Measurements from ENCODE around the gene PATE4. TPM values are rescaled to one million over a fixed set of nuclear protein-coding genes. Genes with fewer than 3 reads are reported as not detected.

Gene PATE4
- total RNA-seq, 1 experiment from 2014 or later: not detected

- Histone ChIP-seq H3K4me3 (ENCODE audit: insufficient read depth, low read depth, low read length) (no peak overlapping the region), H3K27me3 (ENCODE audit: control insufficient read depth, insufficient read depth, low read length) (no peaks in the 10 kb centered on the region), H3K36me3 (replicated peaks; ENCODE audit: control insufficient read depth, insufficient read depth, low read length) (no peaks in the 10 kb centered on the region)
- peak; percentile 77 for DNase-seq
These were observed 38.4 kb downstream of the PATE4 start for GRCh38 chr11:125871391-125872137.

DNA sequence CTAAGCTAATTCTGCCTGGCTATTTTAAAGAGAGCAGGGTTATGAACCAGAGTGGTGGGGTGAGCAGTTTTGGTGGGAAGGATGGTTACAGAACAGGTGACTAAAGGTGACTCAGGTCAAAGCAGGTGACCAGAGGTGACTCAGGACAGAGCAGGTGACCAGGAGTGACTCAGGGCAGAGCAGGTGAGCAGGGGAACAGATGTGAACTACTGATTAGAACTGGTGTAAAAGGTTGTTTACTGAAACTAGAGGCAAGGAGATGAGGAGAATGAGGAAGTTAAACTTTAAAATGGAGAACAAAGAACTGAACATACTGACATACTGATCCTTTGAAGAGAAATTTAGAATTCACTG is 39.0 kb downstream of the PATE4 start:
- Histone ChIP-seq H3K36me3 (replicated peaks; ENCODE audit: control insufficient read depth, insufficient read depth, low read length) (no peaks in the 10 kb centered on the region), H3K27me3 (ENCODE audit: control insufficient read depth, insufficient read depth, low read length) (no peaks in the 10 kb centered on the region), H3K4me3 (ENCODE audit: insufficient read depth, low read depth, low read length) (no peak overlapping the region)
- DNase-seq: no peak

- no peak for DNase-seq
- H3K27me3 ChIP-seq (ENCODE audit: control insufficient read depth, insufficient read depth, low read length): no peaks in the 10 kb centered on the region
- no peak overlapping the region for H3K4me3 ChIP-seq (ENCODE audit: insufficient read depth, low read depth, low read length)
- H3K36me3 ChIP-seq (replicated peaks; ENCODE audit: control insufficient read depth, insufficient read depth, low read length): no peaks in the 10 kb centered on the region
These were observed 40.9 kb downstream of the PATE4 start for GRCh38 chr11:125873881-125874555.

DNA sequence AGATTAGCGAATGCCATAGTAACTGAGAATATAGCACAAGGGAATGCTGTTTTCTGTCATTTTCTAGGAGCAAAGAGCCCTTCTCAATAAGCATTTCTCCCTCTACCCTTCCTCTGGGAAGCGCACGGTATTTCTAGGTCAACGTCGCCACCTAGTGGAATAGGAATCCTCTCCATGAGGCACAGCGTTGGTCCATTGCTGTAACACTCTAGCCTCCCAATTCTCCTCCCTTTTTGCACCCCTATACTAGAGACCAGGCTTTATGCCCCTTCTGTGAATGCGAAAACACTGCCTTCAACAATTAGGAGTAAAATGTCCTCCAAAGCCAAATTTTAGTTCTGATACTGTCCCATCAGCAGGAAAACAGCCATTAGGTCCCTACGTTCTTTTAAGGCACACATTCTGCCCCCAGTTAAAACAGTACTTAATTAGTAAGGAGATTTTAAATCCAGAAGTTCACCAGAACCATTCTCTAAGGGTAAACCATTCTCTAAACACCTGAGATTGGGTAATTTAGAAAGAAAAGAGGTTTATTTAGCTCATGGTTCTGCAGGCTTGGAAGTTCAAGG is 41.5 kb downstream of the PATE4 start:
- H3K27me3 ChIP-seq (ENCODE audit: control insufficient read depth, insufficient read depth, low read length): no peaks in the 10 kb centered on the region
- H3K4me3 ChIP-seq (ENCODE audit: insufficient read depth, low read depth, low read length): no peak overlapping the region
- DNase-seq: peak; percentile 76
- H3K36me3 ChIP-seq (replicated peaks; ENCODE audit: control insufficient read depth, insufficient read depth, low read length): no peaks in the 10 kb centered on the region

DNA sequence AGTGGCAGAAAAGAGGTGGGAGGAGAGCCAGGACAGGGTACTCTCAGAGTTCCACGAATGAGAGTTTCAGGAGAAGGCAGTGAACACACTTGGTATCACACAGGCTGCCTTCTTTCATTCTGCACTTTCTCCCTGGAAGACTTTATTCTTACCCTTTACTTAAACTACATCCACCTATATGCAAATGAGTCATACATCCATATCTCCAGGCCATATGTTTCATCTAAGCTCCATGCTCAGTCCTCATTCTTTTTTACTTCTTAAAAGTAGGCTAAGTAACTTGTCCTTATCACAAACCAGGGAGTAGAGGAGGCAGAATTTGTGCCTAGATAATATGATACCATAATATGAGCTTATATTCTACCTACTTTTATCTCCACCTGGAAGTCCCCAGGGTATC is 48.2 kb downstream of the PATE4 start:
- H3K36me3 ChIP-seq (replicated peaks; ENCODE audit: control insufficient read depth, insufficient read depth, low read length): no peaks in the 10 kb centered on the region
- no peak overlapping the region for H3K4me3 ChIP-seq (ENCODE audit: insufficient read depth, low read depth, low read length)
- DNase-seq: no peak
- no peaks in the 10 kb centered on the region for H3K27me3 ChIP-seq (ENCODE audit: control insufficient read depth, insufficient read depth, low read length)

DNA sequence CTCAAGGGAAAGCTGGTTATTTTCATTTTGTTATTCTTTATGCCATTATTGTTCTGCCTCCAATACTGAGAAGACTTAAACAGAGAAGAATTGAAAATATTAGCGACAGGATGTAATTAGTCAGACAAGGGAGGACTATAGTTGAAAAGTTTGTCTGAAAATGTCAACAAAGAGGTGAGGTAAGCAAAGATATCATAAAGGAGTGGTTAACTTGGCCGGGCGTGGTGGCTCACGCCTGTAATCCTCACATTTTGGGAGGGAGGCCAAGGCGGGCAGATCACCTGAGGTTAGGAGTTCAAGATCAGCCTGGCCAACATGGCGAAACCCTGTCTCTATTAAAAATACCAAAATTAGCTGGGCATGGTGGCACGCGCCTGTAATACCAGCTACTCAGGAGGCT is 50.3 kb downstream of the PATE4 start:
- Histone ChIP-seq H3K36me3 (replicated peaks; ENCODE audit: control insufficient read depth, insufficient read depth, low read length) (no peaks in the 10 kb centered on the region), H3K27me3 (ENCODE audit: control insufficient read depth, insufficient read depth, low read length) (peaks cover 3% of the 10 kb centered on the region; the same call in 1 of the 2 replicates), H3K4me3 (ENCODE audit: insufficient read depth, low read depth, low read length) (no peak overlapping the region)
- DNase-seq: no peak

DNA sequence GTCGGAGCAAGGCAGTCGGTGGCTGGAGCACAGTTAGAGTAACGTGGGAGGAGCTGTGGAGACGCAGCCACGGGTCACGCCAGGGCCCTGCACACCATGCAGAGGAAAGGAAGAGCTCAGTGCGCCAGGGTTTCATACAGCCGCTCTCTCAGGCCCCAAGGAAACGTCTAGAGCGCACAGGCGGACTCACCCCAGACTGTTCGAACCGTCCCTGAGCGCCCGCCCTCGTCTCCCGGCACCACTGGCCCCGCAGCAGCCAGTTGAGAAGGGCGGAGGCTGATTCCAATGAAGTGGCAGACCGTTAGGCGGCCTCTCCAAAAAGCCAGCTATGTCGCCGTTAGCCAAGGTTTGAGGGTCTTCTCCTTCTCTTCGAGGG is 53.9 kb downstream of the PATE4 start:
- peaks cover 3% of the 10 kb centered on the region; the same call in 1 of the 2 replicates for H3K27me3 ChIP-seq (ENCODE audit: control insufficient read depth, insufficient read depth, low read length)
- H3K36me3 ChIP-seq (replicated peaks; ENCODE audit: control insufficient read depth, insufficient read depth, low read length): no peaks in the 10 kb centered on the region
- DNase-seq: peak; percentile 28
- H3K4me3 ChIP-seq (ENCODE audit: insufficient read depth, low read depth, low read length): no peak overlapping the region; the same call in 1 of the 2 replicates

GRCh38 chr11:125887373-125888324 is 54.5 kb downstream of the PATE4 start, which contains the start of gene HYLS1:
TSS of gene HYLS1 (plus strand) at chr11:125887668. CDS start at chr11:125899369, 11,701 bp downstream.
- Histone ChIP-seq H3K27me3 (ENCODE audit: control insufficient read depth, insufficient read depth, low read length) (peaks cover 3% of the 10 kb centered on the region; the same call in 1 of the 2 replicates), H3K4me3 (ENCODE audit: insufficient read depth, low read depth, low read length) (peak within 1 kb of the TSS; percentile 84), H3K36me3 (replicated peaks; ENCODE audit: control insufficient read depth, insufficient read depth, low read length) (no peaks in the 10 kb centered on the region)
- peak; percentile 93 for DNase-seq

Other genes with a start within 250 kb of the PATE4 start
- 143 and 184 TPM in 2 replicates for gene STT3A, start 240.5 kb upstream of the PATE4 start, total RNA-seq (2014; rRNA removed; shearing (Covaris generic))
- 85.7 and 112 TPM in 2 replicates for gene CHEK1, start 208.2 kb upstream of the PATE4 start, total RNA-seq (2014; rRNA removed; shearing (Covaris generic))
- not detected in 2 replicates for gene ACRV1, start 152.5 kb upstream of the PATE4 start, total RNA-seq (2014; rRNA removed; shearing (Covaris generic))
- not detected in 2 replicates for gene PATE1, start 87.0 kb upstream of the PATE4 start, total RNA-seq (2014; rRNA removed; shearing (Covaris generic))
- gene PATE2, start 54.5 kb upstream of the PATE4 start, total RNA-seq (2014; rRNA removed; shearing (Covaris generic)): not detected in 2 replicates
- not detected in 2 replicates for gene PATE3, start 45.2 kb upstream of the PATE4 start, total RNA-seq (2014; rRNA removed; shearing (Covaris generic))
- gene HYLS1, start 54.4 kb downstream of the PATE4 start, total RNA-seq (2014; rRNA removed; shearing (Covaris generic)): 7.9 and 11.5 TPM in 2 replicates
- 12.7 and 19.0 TPM in 2 replicates for gene PUS3, start 69.9 kb downstream of the PATE4 start, total RNA-seq (2014; rRNA removed; shearing (Covaris generic))
- 6.7 and 8.5 TPM in 2 replicates for gene DDX25, start 71.2 kb downstream of the PATE4 start, total RNA-seq (2014; rRNA removed; shearing (Covaris generic))
- not detected in 2 replicates for gene VSIG10L2, start 112.7 kb downstream of the PATE4 start, total RNA-seq (2014; rRNA removed; shearing (Covaris generic))
- 22.7 and 31.5 TPM in 2 replicates for gene CDON, start 229.6 kb downstream of the PATE4 start, total RNA-seq (2014; rRNA removed; shearing (Covaris generic))